NT2/D1 (cell line): ENCODE results near the gene FSTL4.

ENCODE experiments used
- YY1 ChIP-seq: IDR thresholded peaks from 2 replicates; pipeline ENCODE4 v1.6.1; 2011; ENCODE audit not compliant: insufficient read length, insufficient read depth
- ZNF274 ChIP-seq: IDR thresholded peaks from 2 replicates; pipeline ENCODE4 v1.6.1; 2011; ENCODE audit warnings: mild to moderate bottlenecking, low read depth, low read length

- TF ChIP-seq YY1 (no peak), ZNF274 (no peak)
Observed at GRCh38 chr5:133506181-133506580, 106.2 kb downstream of the FSTL4 start.
